GM10847 (cell line): ENCODE results near the gene TRIM9.

Source experiments
- POLR2A ChIP-seq: IDR thresholded peaks from 2 replicates; pipeline ENCODE4 v1.6.1; 2011; ENCODE audit not compliant: insufficient read length; ENCODE audit errors: extremely low read depth

The TRIM9 gene

DNA sequence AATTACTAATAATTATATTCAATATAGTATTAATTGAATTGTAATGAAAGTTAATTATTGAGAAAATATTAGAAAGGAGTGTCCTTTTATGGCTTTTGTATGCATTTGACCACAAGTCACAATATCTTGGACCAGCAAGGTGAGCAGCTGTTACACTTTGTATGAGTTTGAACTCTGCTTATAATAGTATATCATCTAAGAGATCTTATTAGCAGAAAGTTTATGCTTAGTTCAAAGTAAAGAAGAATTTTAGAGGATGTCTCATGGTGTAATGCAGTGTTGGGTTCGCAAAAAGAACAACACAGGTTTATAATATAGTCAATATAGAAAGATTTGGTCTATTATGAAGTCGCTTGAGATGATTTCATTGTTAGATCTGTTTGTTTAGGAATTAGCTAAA is 2.0 kb upstream of the TRIM9 start:
- no peak for TF ChIP-seq POLR2A

- TF ChIP-seq POLR2A: no peak
Observed at GRCh38 chr14:51095854-51096823, 1.2 kb upstream of the TRIM9 start.

GRCh38 chr14:51094282-51094821 is 553 bp downstream of the TRIM9 start:
- TF ChIP-seq POLR2A: no peak

DNA sequence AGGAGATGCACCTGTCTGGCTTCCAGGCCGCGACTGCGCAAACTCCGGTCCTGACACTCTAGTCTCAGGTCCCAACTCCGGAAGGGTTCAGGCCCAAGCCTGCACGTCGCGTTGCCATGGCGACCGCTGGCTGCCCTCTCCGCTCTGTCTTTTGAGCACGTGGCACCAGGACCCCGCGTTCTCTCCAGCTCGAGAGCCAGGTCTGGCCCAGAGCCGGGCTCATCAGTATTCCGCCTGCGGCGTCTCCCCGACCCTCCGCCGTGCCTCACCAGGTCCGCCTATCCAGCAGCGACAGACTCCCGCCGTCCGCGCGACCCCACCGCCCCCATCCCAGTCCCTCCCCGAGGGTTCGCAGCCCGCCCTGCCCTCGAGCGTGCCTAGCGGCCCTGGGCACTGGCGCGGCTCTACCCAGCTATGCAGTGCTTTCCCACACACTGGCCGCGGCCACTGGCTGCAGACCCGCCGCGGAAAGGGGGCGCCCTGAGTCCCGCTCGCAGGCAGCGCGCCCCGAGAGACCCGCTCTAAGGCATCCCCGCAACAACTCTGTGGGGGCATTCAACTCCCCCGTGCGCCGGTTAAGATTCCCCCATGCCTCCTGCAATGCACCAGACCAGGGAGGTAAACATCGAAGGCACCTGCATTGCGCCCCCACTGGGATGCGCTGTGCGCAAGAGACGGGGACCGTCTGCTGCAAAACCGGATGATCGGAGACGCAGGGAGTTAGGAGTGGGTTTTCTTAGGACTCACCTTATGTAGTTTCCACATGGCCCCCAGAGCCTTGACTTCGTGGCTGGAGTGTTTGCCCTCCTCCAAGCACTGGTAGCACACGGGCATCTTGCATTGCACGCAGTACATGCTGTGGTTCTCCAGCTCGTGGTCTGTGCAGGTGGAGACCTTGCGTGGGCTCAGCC is 1.3 kb downstream of the TRIM9 start:
- no peak for TF ChIP-seq POLR2A

DNA sequence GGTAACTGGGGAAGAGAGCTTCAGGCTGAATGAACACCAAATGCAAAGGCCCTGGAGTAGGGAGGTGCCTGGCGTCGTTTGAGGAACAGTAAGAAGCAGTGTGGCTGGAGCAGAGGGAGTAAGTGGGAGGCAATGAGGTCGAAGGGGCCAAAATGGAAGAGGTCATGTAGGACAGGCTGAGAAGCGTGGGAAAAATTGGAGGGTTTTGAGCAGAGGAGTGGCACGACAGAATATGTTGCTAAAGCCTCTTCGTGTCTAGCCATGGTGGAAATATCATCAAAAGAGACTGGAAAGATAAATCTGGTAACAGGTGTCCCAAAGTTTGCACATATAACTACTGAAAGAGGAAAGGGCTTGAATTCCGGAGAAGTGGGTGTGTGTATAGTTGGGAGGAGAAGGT is 1.9 kb downstream of the TRIM9 start:
- no peak for TF ChIP-seq POLR2A

- TF ChIP-seq POLR2A: no peak
Observed at GRCh38 chr14:51089278-51089677, 5.6 kb downstream of the TRIM9 start.

DNA sequence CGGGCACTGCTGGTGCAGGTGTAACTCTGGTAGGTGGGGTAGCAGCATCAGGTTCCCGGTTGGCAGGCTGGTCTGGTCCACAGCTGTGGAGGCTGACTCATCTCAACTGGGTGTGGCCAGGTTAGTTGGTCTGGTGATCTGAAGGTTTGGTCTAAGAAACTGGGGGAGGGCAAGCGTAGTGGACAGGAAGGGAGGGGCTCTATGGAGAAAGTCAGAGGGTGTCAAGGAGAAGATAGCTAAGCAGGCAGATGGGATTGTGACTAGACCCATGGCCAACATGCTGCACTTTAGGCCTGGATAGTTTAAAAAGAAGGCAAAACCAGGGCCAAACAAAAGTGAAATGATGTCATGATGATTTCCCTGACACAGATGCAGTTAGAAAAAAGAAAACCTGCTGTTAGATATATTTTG is 7.9 kb downstream of the TRIM9 start:
- TF ChIP-seq POLR2A: no peak

DNA sequence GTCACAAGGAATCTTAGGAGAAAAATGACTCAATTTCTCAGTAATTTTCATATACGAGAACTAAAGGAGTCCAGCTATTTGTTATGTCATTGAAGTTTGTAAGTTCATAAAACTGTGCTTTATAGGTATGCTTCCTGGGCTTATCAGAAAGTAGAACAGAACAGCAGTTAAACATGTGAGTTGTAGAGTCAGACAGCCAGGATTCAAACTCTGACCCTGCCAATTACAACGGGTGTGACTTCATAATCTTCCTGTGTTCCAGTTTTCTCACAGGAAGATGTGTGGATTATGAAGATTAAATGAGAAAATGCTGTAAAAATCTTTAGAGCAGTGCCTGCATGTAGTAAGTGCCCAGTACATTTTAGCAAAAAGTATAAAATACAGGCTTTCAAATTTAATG is 8.9 kb downstream of the TRIM9 start:
- TF ChIP-seq POLR2A: no peak

DNA sequence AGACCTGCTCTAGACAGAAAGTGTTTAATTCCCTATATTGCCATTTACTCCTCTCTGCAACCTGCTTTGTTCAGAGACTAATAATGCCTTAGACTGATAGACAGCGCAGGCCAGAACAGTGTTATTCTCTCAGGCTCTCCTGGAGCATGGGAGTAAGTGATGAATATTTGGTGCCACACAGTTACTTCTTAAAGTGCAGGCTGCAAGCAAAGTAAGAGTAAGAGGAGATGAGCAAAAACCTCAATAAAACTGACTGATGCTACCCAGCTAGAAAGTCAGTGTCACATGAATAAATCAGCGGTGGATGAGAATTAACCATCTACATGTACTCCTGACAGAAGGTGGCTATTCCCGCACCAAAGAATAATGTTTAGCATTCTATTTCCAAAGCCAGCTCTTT is 9.9 kb downstream of the TRIM9 start:
- TF ChIP-seq POLR2A: no peak

GRCh38 chr14:51084507-51084906 is 10.4 kb downstream of the TRIM9 start:
- no peak for TF ChIP-seq POLR2A

DNA sequence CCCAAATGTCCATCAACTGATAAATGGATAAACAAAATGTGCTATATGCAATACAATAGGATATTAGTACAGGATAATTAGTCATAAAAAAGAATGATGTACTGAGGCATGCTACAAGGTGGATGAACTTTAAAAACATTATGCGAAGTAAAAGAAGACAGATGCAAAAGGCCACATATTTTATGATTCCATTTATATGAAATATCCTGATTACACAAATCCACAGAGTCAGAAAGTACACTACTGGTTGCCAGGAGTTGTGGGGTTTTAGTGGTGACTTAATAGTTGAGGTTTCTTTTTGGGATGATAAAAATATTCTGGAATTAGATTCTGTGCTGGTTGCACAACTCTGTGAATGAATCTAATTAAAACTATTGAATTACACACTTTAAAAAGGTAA is 12.6 kb downstream of the TRIM9 start:
- TF ChIP-seq POLR2A: no peak

DNA sequence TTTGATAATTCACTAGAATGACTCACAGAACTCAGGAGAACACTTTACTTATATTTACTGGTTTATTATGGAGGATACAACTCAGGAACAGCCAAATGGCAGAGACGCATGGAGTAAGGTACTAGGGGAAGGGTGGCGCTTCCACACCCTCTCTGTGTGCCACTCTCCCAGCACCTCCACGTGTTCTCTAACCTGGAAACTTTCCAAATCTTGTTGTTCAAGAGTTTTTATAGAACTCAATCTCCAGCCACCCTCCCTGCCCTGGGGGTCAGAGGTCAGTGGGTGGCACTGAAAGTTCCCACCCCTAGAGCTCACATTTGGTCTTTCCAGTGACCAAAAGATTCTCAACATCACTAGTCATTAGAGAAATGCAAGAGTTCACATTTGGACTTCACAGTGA is 13.2 kb downstream of the TRIM9 start:
- no peak for TF ChIP-seq POLR2A

- TF ChIP-seq POLR2A: no peak
Observed at GRCh38 chr14:51081209-51081608, 13.7 kb downstream of the TRIM9 start.

GRCh38 chr14:51080645-51081044 is 14.3 kb downstream of the TRIM9 start:
- TF ChIP-seq POLR2A: no peak

DNA sequence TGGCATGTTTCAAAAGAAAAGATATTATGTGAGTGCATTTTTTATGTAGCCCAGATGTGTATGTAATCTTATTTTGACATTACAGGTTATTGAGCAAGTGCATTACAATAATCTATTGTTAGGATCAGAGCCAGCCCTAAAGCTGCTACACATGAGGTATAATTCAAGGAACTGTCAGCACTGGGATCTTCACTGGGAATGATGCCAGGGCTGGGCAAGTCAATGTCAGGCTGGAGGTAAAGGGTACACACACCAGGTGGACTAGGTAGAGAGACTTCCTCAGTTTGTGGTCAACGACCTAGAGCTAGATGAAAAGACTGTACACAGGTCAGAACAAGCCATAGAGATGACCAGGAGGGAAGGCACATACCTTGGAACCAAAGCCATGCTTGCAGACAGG is 15.4 kb downstream of the TRIM9 start:
- TF ChIP-seq POLR2A: no peak

- no peak for TF ChIP-seq POLR2A
Observed at GRCh38 chr14:51079085-51079484, 15.8 kb downstream of the TRIM9 start.
